ENCODE data around the gene MAGI2.

DNA sequence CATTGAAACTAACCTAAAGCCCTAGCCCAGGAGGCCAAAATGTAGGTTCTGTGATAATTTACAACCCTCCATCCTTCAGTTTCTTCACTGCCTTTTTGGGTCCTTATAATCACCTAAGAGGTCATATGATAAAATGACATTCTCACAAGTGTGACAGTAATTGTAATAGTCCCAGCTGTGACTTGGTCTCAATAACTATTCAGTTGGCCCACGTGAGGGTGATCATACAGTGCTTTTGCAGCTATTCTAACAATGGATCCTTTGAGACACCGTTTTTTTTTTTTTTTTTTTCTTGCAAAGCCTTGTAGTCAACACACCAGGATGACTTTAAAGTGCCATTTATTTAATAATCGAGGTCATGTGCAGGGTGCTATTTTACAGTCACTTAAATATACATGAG, 894.9 kb downstream of the MAGI2 start:
- TF ChIP-seq EZH2 (IDR thresholded peaks at IDR 0.05; ENCODE audit: insufficient read depth, poor library complexity, severe bottlenecking) (no peak), EZH2phosphoT487 (IDR thresholded peaks at IDR 0.05; ENCODE audit: insufficient read depth, low read depth) (no peak)
